Astrocyte (in vitro differentiated cells and primary cell): Measurements from ENCODE around the gene PDE8A. TPM values are rescaled to one million over a fixed set of nuclear protein-coding genes. Genes with fewer than 3 reads are reported as not detected.

Source experiments
- DNase-seq: peaks from one replicate; pipeline ENCODE4 v3.0.0-alpha.2; 2010; ENCODE audit warnings: low read depth
- FAIRE-seq: peaks from 2 replicates; lab custom pipeline; 2011; peaks lifted over from hg19 to GRCh38; lab: Jason Lieb, UNC
- H2AFZ ChIP-seq: 2 replicates; pipeline ENCODE4 v1.6.0; 2012; ENCODE audit warnings: low read depth, low read length, inconsistent platforms
- H3K27ac ChIP-seq: 2 replicates; pipeline ENCODE4 v1.5.1; 2011; ENCODE audit warnings: low read depth, low read length, inconsistent platforms
- H3K27me3 ChIP-seq: 2 replicates; pipeline ENCODE4 v1.6.0; 2011; ENCODE audit warnings: low read length, inconsistent platforms; ENCODE audit not compliant: insufficient read depth
- H3K36me3 ChIP-seq: 2 replicates; pipeline ENCODE4 v1.5.1; 2011; ENCODE audit warnings: low read length, inconsistent platforms; ENCODE audit not compliant: insufficient read depth
- H3K4me1 ChIP-seq: 2 replicates; pipeline ENCODE4 v1.5.1; 2011; ENCODE audit warnings: low read length, inconsistent platforms; ENCODE audit not compliant: insufficient read depth
- H3K4me2 ChIP-seq: 2 replicates; pipeline ENCODE4 v1.6.0; 2012; ENCODE audit warnings: low read length, inconsistent platforms
- H3K4me3 ChIP-seq: 2 replicates; pipeline ENCODE4 v1.5.1; 2011; ENCODE audit warnings: low read depth, mild to moderate bottlenecking, low read length, inconsistent platforms; ENCODE audit not compliant: insufficient read depth
- H3K79me2 ChIP-seq: 2 replicates; pipeline ENCODE4 v1.6.0; 2012; ENCODE audit warnings: mild to moderate bottlenecking, low read length, inconsistent platforms; ENCODE audit not compliant: insufficient read depth
- H3K9ac ChIP-seq: 2 replicates; pipeline ENCODE4 v1.6.0; 2012; ENCODE audit warnings: mild to moderate bottlenecking, low read length, inconsistent platforms
- H3K9me3 ChIP-seq: 2 replicates; pipeline ENCODE4 v1.5.1; 2012; ENCODE audit warnings: low read depth, mild to moderate bottlenecking, low read length, inconsistent platforms; ENCODE audit not compliant: insufficient read depth
- H4K20me1 ChIP-seq: 2 replicates; pipeline ENCODE4 v1.6.0; 2012; ENCODE audit warnings: low read length, inconsistent platforms; ENCODE audit not compliant: insufficient read depth
- H3K27ac Mint-ChIP-seq: one replicate; pipeline ENCODE4 v1.8.0; 2021; ENCODE audit warnings: mild to moderate bottlenecking, mixed read lengths; ENCODE audit not compliant: unreplicated experiment
- H3K27me3 Mint-ChIP-seq: one replicate; pipeline ENCODE4 v1.8.0; 2021; ENCODE audit warnings: low read depth, mixed read lengths; ENCODE audit not compliant: unreplicated experiment
- H3K36me3 Mint-ChIP-seq: one replicate; pipeline ENCODE4 v1.8.0; 2021; ENCODE audit warnings: low read depth, mixed read lengths; ENCODE audit not compliant: unreplicated experiment
- H3K4me1 Mint-ChIP-seq: one replicate; pipeline ENCODE4 v1.8.0; 2021; ENCODE audit warnings: low read depth, mixed read lengths; ENCODE audit not compliant: unreplicated experiment
- H3K4me3 Mint-ChIP-seq: one replicate; pipeline ENCODE4 v1.8.0; 2021; ENCODE audit warnings: mild to moderate bottlenecking, moderate library complexity, mixed read lengths; ENCODE audit not compliant: unreplicated experiment
- H3K9me3 Mint-ChIP-seq: one replicate; pipeline ENCODE4 v1.8.0; 2021; ENCODE audit warnings: mild to moderate bottlenecking, mixed read lengths; ENCODE audit not compliant: unreplicated experiment
- EZH2 ChIP-seq: IDR thresholded peaks from 2 replicates; pipeline ENCODE4 v1.6.1; 2012; ENCODE audit warnings: mild to moderate bottlenecking, low read length, inconsistent platforms; ENCODE audit not compliant: insufficient read depth
- total RNA-seq: library from RNA; stranded (reverse); gene quantifications from 2 replicates; pipeline ENCODE4 v1.2.1, GENCODE V29; 2021
- TF ChIP-seq, protein P1 (sequence below): IDR thresholded peaks from 2 replicates; pipeline ENCODE4 v1.5.1; 2011; ENCODE audit warnings: low read depth, mild to moderate bottlenecking, inconsistent platforms, low read length, moderate library complexity; ENCODE audit not compliant: insufficient read depth

PDE8A gene
- total RNA-seq, 1 donor from 2014 or later = 18.0 TPM

DNA sequence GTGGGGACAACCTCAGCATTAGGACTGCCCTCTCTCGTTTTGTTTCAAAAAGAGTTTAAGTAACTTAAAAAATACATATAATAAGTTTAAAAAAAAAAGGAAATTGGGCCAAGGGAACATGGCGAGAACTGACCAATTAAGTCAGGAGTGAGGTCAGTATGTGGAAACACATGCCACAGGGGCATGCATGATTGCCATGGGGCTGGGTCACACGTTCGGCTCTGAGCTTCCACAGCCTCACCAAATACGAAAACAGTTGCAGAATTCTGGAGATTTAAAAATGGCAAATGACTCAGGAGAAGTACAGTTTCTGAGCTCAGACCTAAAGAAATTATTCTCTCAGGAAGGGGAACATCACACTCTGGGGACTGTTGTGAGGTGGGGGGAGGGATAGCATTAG lies 24.1 kb downstream of the PDE8A start:
- FAIRE-seq = no peak
- no peak for TF ChIP-seq EZH2
- TF ChIP-seq, protein P1, sequence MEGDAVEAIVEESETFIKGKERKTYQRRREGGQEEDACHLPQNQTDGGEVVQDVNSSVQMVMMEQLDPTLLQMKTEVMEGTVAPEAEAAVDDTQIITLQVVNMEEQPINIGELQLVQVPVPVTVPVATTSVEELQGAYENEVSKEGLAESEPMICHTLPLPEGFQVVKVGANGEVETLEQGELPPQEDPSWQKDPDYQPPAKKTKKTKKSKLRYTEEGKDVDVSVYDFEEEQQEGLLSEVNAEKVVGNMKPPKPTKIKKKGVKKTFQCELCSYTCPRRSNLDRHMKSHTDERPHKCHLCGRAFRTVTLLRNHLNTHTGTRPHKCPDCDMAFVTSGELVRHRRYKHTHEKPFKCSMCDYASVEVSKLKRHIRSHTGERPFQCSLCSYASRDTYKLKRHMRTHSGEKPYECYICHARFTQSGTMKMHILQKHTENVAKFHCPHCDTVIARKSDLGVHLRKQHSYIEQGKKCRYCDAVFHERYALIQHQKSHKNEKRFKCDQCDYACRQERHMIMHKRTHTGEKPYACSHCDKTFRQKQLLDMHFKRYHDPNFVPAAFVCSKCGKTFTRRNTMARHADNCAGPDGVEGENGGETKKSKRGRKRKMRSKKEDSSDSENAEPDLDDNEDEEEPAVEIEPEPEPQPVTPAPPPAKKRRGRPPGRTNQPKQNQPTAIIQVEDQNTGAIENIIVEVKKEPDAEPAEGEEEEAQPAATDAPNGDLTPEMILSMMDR = no peak
- no peaks in the 10 kb centered on the region for H3K9me3 ChIP-seq
- peaks cover 2% of the 10 kb centered on the region for H3K4me1 ChIP-seq
- Mint-ChIP-seq H3K27ac (no peak overlapping the region), H3K36me3 (no peaks in the 10 kb centered on the region), H3K4me3 (no peak overlapping the region), H3K9me3 (no peaks in the 10 kb centered on the region), H3K27me3 (no peaks in the 10 kb centered on the region), H3K4me1 (peaks cover 12% of the 10 kb centered on the region)
- H3K4me3 ChIP-seq = no peak overlapping the region
- no peak overlapping the region for H3K9ac ChIP-seq
- peaks cover 77% of the 10 kb centered on the region for H3K79me2 ChIP-seq
- no peak for DNase-seq
- no peak overlapping the region for H2AFZ ChIP-seq
- no peak overlapping the region for H3K4me2 ChIP-seq
- no peaks in the 10 kb centered on the region for H3K36me3 ChIP-seq
- no peak overlapping the region for H3K27ac ChIP-seq
- peaks cover 89% of the 10 kb centered on the region for H4K20me1 ChIP-seq
- H3K27me3 ChIP-seq = no peaks in the 10 kb centered on the region

DNA sequence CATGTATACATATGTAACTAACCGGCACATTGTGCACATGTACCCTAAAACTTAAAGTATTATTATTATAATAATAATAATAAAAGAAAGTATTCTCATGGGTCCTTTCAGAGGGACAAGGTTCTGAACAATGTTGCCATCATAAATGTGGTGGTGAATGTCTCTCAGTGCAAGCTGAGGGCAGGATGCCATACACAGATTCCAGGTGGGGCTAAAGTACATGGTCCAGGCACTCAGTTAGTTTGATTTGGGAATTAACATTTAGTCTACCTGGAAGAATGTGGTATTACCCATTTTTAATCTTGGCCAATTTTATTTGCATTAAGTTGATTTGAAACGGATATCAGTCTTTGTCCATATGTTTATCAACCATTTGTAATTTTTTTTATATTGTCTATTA lies 24.5 kb downstream of the PDE8A start:
- no peaks in the 10 kb centered on the region for H3K9me3 ChIP-seq
- Mint-ChIP-seq H3K4me3 (no peak overlapping the region), H3K27ac (no peak overlapping the region), H3K9me3 (no peaks in the 10 kb centered on the region), H3K4me1 (peaks cover 16% of the 10 kb centered on the region), H3K27me3 (no peaks in the 10 kb centered on the region), H3K36me3 (no peaks in the 10 kb centered on the region)
- no peak overlapping the region for H3K9ac ChIP-seq
- TF ChIP-seq, protein P1 = no peak
- no peak for TF ChIP-seq EZH2
- H3K36me3 ChIP-seq = no peaks in the 10 kb centered on the region
- FAIRE-seq (no peak), DNase-seq (no peak)
- H3K27ac ChIP-seq = no peak overlapping the region
- H3K4me1 ChIP-seq = peaks cover 2% of the 10 kb centered on the region
- no peak overlapping the region for H3K4me2 ChIP-seq
- H2AFZ ChIP-seq = no peak overlapping the region
- peaks cover 78% of the 10 kb centered on the region for H3K79me2 ChIP-seq
- H3K27me3 ChIP-seq = no peaks in the 10 kb centered on the region
- peaks cover 89% of the 10 kb centered on the region for H4K20me1 ChIP-seq
- H3K4me3 ChIP-seq = no peak overlapping the region

DNA sequence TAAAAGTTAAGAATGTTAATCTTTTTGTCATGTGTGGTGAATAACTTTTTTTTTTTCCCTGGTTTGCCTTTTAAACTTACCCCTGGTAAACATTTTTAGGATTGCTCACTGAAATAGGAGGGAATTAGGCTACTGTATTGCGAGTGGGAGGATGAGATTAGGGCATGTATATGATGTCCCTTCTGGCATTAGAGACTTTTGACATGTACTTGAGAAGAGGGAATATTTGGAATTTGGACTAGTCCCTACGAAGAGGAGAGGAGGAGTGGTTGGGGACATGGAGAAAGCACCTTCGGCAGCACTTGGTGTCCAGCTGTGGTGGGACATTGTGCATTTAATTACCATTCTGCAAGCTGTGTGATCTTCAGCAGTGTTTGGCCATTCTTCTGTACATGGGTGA lies 25.0 kb downstream of the PDE8A start:
- TF ChIP-seq, protein P1 = no peak
- no peak for TF ChIP-seq EZH2
- H4K20me1 ChIP-seq = peaks cover 84% of the 10 kb centered on the region
- no peaks in the 10 kb centered on the region for H3K36me3 ChIP-seq
- peaks cover 2% of the 10 kb centered on the region for H3K4me1 ChIP-seq
- Mint-ChIP-seq H3K4me3 (no peak overlapping the region), H3K27me3 (no peaks in the 10 kb centered on the region), H3K4me1 (peaks cover 17% of the 10 kb centered on the region), H3K27ac (no peak overlapping the region), H3K9me3 (no peaks in the 10 kb centered on the region), H3K36me3 (no peaks in the 10 kb centered on the region)
- no peak overlapping the region for H3K27ac ChIP-seq
- H3K9me3 ChIP-seq = no peaks in the 10 kb centered on the region
- peaks cover 74% of the 10 kb centered on the region for H3K79me2 ChIP-seq
- H2AFZ ChIP-seq = no peak overlapping the region
- no peak overlapping the region for H3K4me2 ChIP-seq
- no peak overlapping the region for H3K4me3 ChIP-seq
- DNase-seq (no peak), FAIRE-seq (no peak)
- H3K9ac ChIP-seq = no peak overlapping the region
- no peaks in the 10 kb centered on the region for H3K27me3 ChIP-seq
